Measurements from ENCODE around the gene SAT2.
A peak's percentile ranks its signal among the peaks of the same experiment; 100 is the strongest.
"Not testable (repeated sequence)": the region's sequence is repeated elsewhere in the genome, so short reads cannot be mapped to it uniquely, and the experiment has no call there.

The SAT2 gene

GRCh38 chr17:7634384-7634783 lies 6.8 kb upstream of the SAT2 start:
- no peak for DNase-seq (ENCODE audit: low read depth in 2 of 2)

GRCh38 chr17:7633093-7633492 lies 5.5 kb upstream of the SAT2 start:
- no peak for DNase-seq (ENCODE audit: low read depth in 2 of 2)

GRCh38 chr17:7632492-7632894 lies 4.9 kb upstream of the SAT2 start:
- DNase-seq (ENCODE audit: low read depth in 2 of 2) = no peak

GRCh38 chr17:7631398-7632380 lies 4.1 kb upstream of the SAT2 start:
- DNase-seq (ENCODE audit: low read depth in 2 of 2) = no peak

GRCh38 chr17:7629939-7630571 lies 2.4 kb upstream of the SAT2 start, which contains the start of gene SHBG:
Gene SHBG, plus strand, starts transcription at chr17:7630135. Its CDS starts 38 bp downstream, at chr17:7630173.
- no peak for DNase-seq (ENCODE audit: low read depth in 2 of 2)

- DNase-seq (ENCODE audit: low read depth in 2 of 2) = no peak
These were observed 718 bp downstream of the SAT2 start for GRCh38 chr17:7626956-7627249.

GRCh38 chr17:7626307-7626706 lies 1.3 kb downstream of the SAT2 start:
- no peak for DNase-seq (ENCODE audit: low read depth in 2 of 2)

- not testable (repeated sequence) for DNase-seq (ENCODE audit: low read depth in 2 of 2)
These were observed 1.9 kb downstream of the SAT2 start for GRCh38 chr17:7625749-7626148.

- no peak for DNase-seq (ENCODE audit: low read depth in 2 of 2)
These were observed 4.0 kb downstream of the SAT2 start for GRCh38 chr17:7623661-7624060.

GRCh38 chr17:7620835-7621234 lies 6.8 kb downstream of the SAT2 start:
- no peak for DNase-seq (ENCODE audit: low read depth in 2 of 2)

GRCh38 chr17:7618608-7619007 lies 9.0 kb downstream of the SAT2 start:
- DNase-seq (ENCODE audit: low read depth in 2 of 2) = no peak

- DNase-seq (ENCODE audit: low read depth in 2 of 2) = no peak
These were observed 12.3 kb downstream of the SAT2 start for GRCh38 chr17:7615265-7615747.

GRCh38 chr17:7614425-7615264 lies 13.0 kb downstream of the SAT2 start, which contains the start of gene FXR2:
Gene FXR2, minus strand, starts transcription at chr17:7614897. Its CDS starts 365 bp downstream, at chr17:7614532.
- DNase-seq (ENCODE audit: low read depth in 2 of 2) = peak; percentile 95 to 99

- no peak for DNase-seq (ENCODE audit: low read depth in 2 of 2)
These were observed 13.7 kb downstream of the SAT2 start for GRCh38 chr17:7613769-7614424.

- DNase-seq (ENCODE audit: low read depth in 2 of 2) = no peak
These were observed 15.4 kb downstream of the SAT2 start for GRCh38 chr17:7612294-7612640.

- DNase-seq (ENCODE audit: low read depth in 2 of 2) = no peak
These were observed 15.9 kb downstream of the SAT2 start for GRCh38 chr17:7611635-7612293.

GRCh38 chr17:7610641-7611040 lies 17.0 kb downstream of the SAT2 start:
- no peak for DNase-seq (ENCODE audit: low read depth in 2 of 2)

- DNase-seq (ENCODE audit: low read depth in 2 of 2) = no peak
These were observed 21.3 kb downstream of the SAT2 start for GRCh38 chr17:7606280-7606679.

GRCh38 chr17:7597561-7597960 lies 30.1 kb downstream of the SAT2 start:
- DNase-seq (ENCODE audit: low read depth in 2 of 2) = not testable (repeated sequence)

- DNase-seq (ENCODE audit: low read depth in 2 of 2) = no peak
These were observed 34.3 kb downstream of the SAT2 start for GRCh38 chr17:7593296-7593695.

- DNase-seq (ENCODE audit: low read depth in 2 of 2) = no peak
These were observed 35.1 kb downstream of the SAT2 start for GRCh38 chr17:7592422-7593021.
